ENCODE results near the gene ADGRB3.

The ADGRB3 gene

DNA sequence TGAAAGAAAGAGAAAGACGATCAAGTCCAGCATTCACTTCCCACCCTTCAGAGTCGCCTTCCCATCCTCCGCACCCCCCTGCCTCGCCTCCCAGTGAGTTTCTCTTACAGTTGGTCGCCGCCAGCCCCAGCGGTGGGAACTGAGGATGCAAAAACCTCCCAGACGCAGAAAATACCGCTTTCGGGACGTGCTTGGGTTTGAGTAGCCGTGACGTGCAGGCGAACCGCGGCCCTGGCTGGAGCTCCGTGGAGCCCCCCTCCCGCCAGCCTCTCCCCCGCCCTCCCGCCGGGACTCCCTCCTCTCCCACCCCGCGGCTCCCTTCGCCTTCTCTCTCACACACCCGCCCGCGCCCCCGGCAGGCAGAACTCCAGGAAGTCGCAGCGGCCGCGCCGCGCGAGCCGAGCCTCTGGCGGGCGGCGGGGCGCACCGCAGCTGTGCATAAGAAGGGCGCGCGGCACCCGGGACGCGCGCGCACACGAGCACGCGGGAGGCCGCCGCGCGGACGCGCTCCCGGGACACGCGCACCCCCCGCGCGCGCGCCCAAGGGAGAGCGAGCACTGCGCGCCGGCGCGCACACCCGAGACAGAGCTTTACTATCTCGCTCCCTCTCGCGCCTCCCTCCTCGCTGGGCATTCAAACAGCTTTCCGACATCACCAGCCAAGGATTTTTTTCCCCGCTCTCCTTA is at the start of gene ADGRB3:
Gene ADGRB3 (plus strand): TSS at position 557 of the 686 bp plus-strand sequence. CDS start 3,394 bp downstream, outside the sequence.
- no peak for DNase-seq

GRCh38 chr6:68593558-68593957 is 41.5 kb upstream of the ADGRB3 start:
- DNase-seq = no peak

DNA sequence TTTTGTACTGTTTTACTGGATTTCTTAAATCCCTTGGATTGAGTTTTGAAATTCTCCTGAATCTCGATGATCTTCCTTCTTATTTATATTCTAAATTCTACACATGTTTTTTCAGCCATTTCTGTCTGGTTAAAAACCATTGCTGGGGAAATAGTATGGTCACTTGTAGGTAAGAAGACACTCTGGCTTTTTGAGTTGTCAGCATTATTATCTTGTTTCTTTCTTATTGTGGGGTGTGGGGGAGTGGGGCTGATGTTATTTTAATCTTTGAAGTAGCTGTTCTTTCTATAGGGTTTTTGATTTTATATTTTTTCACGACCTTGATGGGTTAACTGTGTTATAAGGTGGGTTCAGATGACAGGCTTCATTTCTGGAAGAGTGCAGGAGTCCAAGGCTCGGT is 37.4 kb upstream of the ADGRB3 start:
- DNase-seq = no peak

GRCh38 chr6:68615938-68616337 is 19.1 kb upstream of the ADGRB3 start:
- DNase-seq = no peak

DNA sequence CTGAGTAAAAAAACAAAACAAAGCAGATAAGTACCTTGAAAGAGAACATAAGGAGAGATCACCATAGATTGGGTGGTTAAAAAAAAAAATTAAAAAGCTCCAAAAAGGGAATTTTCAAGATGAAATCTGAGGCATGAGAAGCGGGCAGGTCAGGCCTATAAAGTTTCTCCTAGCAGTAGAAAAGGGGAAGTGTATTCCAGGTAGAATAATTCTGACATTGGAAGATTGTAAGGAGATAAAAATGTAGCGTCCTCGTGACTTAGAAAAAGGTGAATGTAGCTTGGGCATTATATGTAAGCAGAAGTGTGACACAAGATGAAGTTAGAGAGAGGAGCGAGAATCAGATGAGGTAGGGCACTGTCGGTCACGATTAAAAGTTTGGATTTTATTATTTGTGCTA is 9.1 kb upstream of the ADGRB3 start:
- no peak for DNase-seq

DNA sequence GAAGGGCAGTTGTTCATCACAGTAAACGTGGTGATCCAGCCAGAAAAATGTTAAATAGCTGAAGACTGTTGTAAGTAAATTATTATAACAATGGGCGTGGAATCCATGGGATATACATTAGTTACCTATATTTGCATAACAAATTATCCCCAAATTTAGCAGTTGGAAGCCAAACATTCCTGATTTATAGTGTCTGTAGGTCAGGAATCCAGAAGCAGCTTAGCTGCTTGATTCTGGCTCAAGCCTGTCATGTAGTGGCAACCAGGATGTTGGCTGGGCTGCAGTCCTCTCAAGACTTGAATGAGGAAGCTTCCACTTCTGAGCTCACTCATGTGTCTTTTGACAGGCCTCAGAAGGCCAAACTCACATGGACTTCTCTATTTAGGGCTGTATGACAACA is 6.9 kb upstream of the ADGRB3 start:
- no peak for DNase-seq

DNA sequence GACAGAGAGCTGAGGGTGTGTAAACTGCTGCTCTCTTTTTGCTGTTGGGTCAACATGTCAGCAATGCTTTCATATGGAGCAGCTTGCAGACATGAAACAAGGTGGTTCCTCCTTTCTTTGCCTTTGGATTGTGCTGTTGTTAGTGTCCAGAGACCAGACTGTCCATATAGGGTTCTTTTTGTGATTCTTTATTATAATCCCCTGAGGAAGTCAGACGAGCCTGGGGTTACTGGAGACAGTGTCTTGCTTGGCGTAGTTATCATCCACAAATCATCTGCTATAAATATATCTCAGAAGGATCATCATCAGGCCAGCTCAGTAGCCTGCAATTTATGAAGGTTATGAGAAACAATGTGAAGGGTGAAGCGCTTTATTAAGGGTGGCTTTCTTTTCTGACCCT is 2.3 kb upstream of the ADGRB3 start:
- DNase-seq = no peak

- DNase-seq = no peak
These were observed 1.7 kb upstream of the ADGRB3 start for GRCh38 chr6:68633281-68633971.

DNA sequence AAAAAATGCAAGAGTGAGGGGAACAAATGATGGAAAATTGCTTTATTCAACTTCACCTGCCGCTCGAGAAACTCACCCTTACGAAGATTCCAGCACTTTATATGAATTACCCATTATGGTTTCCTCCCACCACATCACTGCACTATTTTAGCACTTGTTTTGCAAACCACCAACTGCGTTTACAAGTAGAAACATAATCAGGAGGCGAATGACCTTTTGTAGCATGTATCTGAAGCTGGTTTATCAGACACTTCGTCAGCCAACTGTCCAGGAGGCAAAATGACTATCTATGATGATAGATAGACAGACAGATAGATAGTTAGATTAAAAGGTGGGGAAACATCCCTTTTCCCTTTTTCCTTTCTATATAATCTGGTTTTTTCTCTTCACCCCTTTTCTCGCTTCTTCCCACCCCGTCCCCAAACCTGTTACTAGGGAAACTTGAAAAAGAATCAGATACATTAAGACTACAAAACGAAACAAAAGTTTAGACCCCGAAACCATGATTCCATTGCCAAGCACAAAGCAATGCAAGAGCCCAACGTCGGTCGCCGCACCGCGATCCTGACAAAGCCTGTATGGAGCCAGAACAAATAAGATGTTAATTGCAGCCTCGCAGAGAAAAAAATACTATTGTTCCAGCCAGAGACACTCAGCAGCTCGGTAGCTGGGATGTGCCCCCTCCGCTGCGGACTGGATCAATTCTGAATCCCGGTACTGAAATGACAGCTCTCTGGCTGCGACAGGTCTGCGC is 933 bp upstream of the ADGRB3 start:
- DNase-seq = no peak

DNA sequence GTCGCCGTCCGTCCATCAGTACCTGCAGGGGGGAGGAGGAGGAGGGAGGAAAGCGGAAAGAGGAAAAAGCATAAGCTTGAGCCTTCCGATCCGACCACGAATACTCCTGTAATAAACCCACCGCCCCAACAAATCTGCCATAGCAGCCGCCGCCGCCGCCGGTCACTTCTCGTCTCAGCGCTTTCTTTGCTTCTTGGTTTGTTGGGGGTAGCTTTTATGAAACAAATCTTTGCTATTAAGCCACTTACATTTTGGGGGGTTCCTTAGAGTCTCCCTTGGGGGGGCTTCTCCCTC is 277 bp downstream of the ADGRB3 start:
- DNase-seq = no peak

DNA sequence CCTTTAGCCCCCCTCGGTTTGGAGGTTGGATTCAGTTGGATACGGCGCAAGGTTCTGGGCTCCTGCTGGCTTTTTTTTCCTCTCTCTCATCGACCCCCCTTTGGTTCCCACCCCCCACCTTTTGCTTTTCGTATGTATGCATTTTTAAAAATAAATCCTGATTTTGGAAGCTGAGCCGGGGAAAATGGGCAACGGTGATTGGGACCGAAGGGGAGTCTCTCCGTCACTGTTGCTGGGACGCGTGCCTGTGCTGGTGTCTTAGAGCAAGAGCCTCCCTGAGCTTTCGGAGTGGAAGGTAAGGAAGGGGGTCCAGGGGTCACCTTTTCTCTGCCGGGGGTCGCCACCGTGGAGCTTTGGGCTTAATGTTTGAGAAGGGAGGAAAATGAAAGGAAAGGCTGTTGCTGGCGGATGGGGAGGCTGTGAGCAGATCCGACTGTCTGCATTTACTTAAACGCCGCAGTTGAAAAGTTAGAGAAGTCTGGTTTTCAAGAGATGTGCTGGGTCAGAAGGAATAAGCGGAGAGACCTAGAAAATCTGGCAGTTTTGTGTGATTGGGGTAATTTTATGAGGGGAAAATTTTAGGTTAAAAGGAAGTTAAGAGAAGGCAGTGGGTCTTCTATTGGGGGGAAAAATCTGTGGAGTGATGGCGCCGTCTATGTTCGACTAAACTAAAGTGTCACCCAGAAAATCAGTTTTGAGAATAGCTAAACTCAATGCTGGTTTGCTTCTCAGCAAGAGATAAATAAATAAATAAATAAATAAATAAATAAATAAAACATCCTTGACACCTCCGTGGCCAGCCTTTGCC is 828 bp downstream of the ADGRB3 start:
- no peak for DNase-seq

- DNase-seq = no peak
These were observed 1.6 kb downstream of the ADGRB3 start for GRCh38 chr6:68636666-68637065.

DNA sequence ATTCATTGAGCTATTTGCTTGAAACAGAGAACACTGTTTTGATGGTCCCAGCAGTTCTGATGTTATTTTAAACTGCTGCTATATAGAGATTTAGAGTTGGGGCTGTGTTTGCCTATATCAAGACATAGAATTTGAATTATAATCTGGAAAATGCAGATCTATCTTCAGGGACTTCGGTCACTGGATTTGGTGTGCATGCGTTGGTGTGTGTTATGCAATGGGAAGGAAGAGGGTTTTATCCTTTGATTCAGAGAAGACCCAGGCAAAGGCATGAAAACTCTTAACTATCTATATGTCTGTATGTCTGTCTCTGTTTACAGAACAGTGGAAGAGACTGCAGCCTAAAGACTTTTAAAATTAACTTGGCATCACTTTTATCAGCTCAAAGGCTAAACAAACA is 2.0 kb downstream of the ADGRB3 start:
- no peak for DNase-seq

DNA sequence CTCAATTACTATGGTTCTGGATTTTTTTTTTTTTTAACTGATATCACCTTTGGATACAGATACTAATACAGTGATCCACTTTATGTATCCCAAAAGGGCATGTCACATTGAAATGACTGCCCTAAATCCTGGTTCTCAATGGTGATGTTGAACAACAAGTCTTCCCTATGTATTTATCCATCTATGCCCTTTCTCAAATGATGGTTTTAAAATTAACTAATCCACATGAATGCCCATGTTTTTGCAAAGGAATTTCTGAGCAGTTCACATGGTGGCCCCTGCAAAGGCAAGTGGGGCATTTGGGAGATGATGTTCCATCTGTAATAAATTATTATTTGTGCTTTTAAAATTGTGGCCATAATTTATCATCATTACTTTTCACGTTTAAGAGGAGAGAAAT is 2.7 kb downstream of the ADGRB3 start:
- DNase-seq = no peak

DNA sequence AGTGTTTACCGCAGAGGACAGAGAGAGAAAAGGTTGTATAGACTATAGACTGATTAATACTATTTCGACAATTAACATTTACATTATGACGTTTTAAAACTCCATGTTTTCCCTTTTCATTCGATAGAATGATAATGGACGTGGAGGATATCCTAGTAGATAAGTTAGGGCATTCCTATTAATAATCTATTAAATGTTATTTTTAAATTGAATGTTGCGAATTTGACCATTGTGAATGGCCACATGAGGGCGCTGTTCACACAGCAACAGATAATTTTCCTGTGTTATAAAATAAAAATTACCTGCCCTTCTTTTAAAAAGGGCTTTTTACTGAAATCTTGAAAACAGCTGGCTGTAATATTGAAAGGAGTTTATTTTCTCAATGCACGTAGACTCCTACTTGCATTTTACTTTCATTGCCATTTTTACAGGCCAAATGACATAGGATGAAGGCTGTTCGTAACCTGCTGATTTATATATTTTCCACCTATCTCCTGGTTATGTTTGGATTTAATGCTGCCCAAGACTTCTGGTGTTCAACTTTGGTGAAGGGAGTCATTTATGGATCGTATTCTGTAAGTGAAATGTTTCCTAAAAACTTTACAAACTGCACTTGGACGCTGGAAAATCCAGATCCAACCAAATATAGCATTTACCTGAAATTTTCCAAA is 3.3 kb downstream of the ADGRB3 start:
- no peak for DNase-seq

- DNase-seq = no peak
These were observed 4.1 kb downstream of the ADGRB3 start for GRCh38 chr6:68639211-68639610.

GRCh38 chr6:68639826-68640490 is 4.9 kb downstream of the ADGRB3 start:
- DNase-seq = no peak

- no peak for DNase-seq
These were observed 5.4 kb downstream of the ADGRB3 start for GRCh38 chr6:68640491-68640835.

DNA sequence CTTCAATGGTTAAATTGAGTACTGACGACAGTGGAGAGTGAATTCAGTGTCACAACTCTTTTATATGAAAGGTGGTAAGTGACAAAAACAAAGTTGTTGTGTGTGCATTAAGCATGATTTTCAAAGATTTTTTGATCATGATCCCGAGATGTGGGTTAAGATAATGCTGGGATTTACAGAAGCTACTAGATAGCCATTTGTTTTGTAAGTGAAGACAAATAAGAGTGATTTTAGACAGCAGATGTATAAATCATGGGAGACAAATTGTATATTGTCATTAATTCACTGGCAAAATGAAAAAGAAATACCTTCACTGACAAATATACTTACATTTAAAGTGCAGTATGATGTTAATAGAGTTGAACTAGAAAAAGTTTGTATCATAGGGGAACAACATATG is 6.1 kb downstream of the ADGRB3 start:
- no peak for DNase-seq

DNA sequence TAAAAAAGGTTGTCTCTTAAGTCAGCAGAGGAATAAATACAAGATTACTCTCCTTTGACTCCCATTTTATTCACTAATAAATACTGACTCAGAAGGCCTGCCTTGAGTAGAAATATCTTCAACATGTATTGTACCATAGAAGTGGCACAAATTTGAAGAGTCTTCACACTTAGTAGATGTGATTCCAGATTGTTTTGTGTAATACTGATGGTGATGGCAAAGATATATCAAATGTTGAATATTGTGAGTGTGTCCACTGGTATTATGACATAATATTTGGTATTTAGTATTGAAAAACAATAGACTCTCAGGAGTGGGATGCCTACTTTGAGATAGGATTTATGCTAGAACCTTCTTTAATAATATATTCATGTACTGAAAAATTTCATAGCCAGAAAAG is 7.0 kb downstream of the ADGRB3 start:
- DNase-seq = no peak

DNA sequence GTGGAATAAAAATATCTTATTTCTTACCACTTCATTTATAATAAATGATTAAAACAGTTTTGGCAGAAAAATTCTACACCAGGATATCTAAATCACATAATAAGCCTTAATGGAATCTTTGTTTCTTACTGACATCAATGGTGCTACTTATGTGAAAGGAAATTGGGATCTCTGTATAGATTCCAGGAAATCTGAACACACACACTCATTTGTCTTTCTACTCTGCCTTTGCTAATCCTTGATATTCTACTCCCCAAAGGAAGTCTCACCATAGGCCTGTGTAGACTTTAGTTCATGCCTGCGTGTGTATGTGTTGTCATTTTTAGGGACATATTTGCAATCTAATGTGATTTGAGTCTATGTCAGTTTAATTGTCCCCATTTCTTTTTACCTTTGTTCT is 7.9 kb downstream of the ADGRB3 start:
- no peak for DNase-seq

DNA sequence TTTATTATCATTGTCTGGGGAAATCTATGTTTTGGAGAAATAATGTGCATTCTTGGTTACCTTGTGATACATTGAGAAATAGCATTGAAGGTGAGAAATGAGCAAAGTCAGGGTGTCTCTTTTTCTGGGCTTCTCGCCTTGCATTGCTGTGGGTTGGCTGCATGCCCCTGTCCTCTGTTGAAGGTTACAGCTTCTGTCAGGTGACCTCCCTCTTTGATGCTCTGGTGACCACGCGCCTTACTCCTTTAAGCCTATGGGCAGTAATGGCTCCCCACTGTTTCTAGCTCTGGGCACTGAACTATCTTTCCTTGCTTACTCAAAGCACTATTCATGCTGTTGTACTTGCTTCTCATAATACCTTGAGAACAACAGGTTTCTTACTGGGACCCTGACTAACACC is 14.6 kb downstream of the ADGRB3 start:
- no peak for DNase-seq

All from activated CD4-positive, CD25-positive, alpha-beta regulatory T cell treated with anti-CD3 and anti-CD28 coated beads, Interleukin-2, amount 50 U/mL, for 72 hours (primary cell).